Body of pancreas (tissue), 4 donors: ENCODE results near the gene SEMA3E.

Source experiments
- CTCF ChIP-seq, 7 experiments: fragments of 450-650 bp in 4 of 7; fragments of 200-600 bp in 3 of 7; sonication (generic) in 3 of 7; IDR thresholded peaks; one replicate each; pipeline ENCODE4 v1.5.1; 2016 to 2019; ENCODE audit warnings: antibody characterized with exemption in 7 of 7
- POLR2A ChIP-seq, 3 donors: fragments of 450-650 bp; IDR thresholded peaks; one replicate each; pipeline ENCODE4 v1.6.1; 2016; ENCODE audit warnings: antibody characterized with exemption in 3 of 3, mild to moderate bottlenecking in 2 of 3

DNA sequence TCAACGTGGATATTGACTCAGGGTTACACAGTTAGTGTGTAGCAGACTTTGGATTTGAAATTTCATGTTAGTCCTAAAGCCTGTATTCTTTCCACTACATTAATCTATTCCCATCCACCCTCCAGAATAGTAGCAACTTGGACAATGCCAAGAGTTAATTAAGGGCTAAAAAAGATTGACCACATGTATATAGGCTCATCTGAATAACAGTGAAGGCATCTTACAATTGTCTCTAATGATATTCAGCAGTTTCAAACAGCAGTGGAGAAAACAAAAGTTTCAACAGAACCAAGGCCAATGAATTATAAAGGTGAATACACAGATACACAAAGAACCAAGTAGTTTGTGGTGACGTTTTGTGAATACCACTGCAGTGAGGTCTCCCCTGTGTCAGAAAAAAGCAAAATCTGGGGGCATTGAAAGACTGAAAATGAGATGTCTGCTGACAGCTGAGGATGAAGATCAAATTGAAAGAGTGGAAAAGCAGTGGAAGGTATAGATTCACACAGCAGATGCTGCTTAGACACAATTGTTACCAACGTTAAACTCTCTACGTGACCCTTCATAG is 202.8 kb downstream of the SEMA3E start:
- TF ChIP-seq CTCF (IDR thresholded peaks at IDR 0.05) (no peak), POLR2A (IDR thresholded peaks at IDR 0.05) (no peak)
